ENCODE results near the gene WNT6. TPM values are rescaled to one million over a fixed set of nuclear protein-coding genes. Genes with fewer than 3 reads are reported as not detected.

Gene WNT6
- total and polyA plus RNA-seq, 4 experiments from 2014 or later = 0.26 TPM; not detected in 3

DNA sequence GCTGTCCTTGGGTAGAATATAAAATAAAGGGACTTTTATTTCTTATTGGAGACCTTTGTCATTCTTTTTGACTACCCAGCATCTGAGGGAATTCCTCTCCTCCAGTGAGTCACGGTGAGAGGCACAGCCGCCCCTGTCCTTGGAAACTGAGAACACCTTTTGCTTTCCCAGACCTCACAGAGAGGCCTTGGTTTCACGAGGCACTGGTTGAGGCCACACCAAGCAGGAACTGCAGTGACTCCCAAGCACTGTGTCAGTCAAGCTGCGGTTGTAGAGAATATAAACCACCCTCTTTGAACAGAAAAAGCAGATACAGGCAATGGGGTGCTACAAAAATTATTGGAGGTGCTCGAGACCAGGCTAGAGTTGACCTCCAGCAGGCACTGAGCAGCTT, 44.4 kb upstream of the WNT6 start:
- H3K9me3 Mint-ChIP-seq = no peaks in the 10 kb centered on the region
- H3K4me1 Mint-ChIP-seq = no peaks in the 10 kb centered on the region
- H3K36me3 Mint-ChIP-seq = no peaks in the 10 kb centered on the region
- ChIA-PET CTCF (ENCODE audit: partially characterized antibody) (no interaction called here), POLR2A (ENCODE audit: partially characterized antibody) (no interaction called here)
- Histone ChIP-seq H3K4me3 (ENCODE audit: low read length in 2 of 2) (no peak overlapping the region), H3K36me3 (ENCODE audit: insufficient read depth, low read length) (no peaks in the 10 kb centered on the region), H3K4me1 (ENCODE audit: insufficient read depth, low read length) (no peaks in the 10 kb centered on the region), H3K9me3 (ENCODE audit: control insufficient read depth in 1 of 2, low read length in 2 of 2) (no peaks in the 10 kb centered on the region), H3K27ac (ENCODE audit: low read depth, low read length) (no peak overlapping the region), H3K27me3 (ENCODE audit: insufficient read depth, low read length) (no peaks in the 10 kb centered on the region)
- H3K27ac Mint-ChIP-seq = no peak overlapping the region
- intact Hi-C loops (cut with micrococcal nuclease) = no loop called here
- no peak for DNase-seq
- H3K4me3 Mint-ChIP-seq = no peak overlapping the region
- H3K27me3 Mint-ChIP-seq = peaks cover 9 to 12% of the 10 kb centered on the region in 2 donors

GRCh38 chr2:218815649-218816048, 44.0 kb upstream of the WNT6 start:
- Mint-ChIP-seq H3K36me3 (no peaks in the 10 kb centered on the region), H3K4me3 (no peak overlapping the region), H3K27ac (no peak overlapping the region), H3K27me3 (peaks cover 11 to 14% of the 10 kb centered on the region in 2 donors), H3K4me1 (no peaks in the 10 kb centered on the region), H3K9me3 (no peaks in the 10 kb centered on the region)
- Histone ChIP-seq H3K27ac (ENCODE audit: low read depth, low read length) (no peak overlapping the region), H3K4me1 (ENCODE audit: insufficient read depth, low read length) (no peaks in the 10 kb centered on the region), H3K9me3 (ENCODE audit: control insufficient read depth in 1 of 2, low read length in 2 of 2) (no peaks in the 10 kb centered on the region), H3K27me3 (ENCODE audit: insufficient read depth, low read length) (no peaks in the 10 kb centered on the region), H3K36me3 (ENCODE audit: insufficient read depth, low read length) (no peaks in the 10 kb centered on the region), H3K4me3 (ENCODE audit: low read length in 2 of 2) (no peak overlapping the region)
- no peak for DNase-seq
- intact Hi-C loops (cut with micrococcal nuclease) = no loop called here
- POLR2A ChIA-PET (ENCODE audit: partially characterized antibody) = no interaction called here
- CTCF ChIA-PET (ENCODE audit: partially characterized antibody) = no interaction called here

GRCh38 chr2:218816561-218817011, 43.0 kb upstream of the WNT6 start:
- H3K4me1 ChIP-seq (ENCODE audit: insufficient read depth, low read length) = no peaks in the 10 kb centered on the region
- ChIA-PET CTCF (ENCODE audit: partially characterized antibody) (no interaction called here), POLR2A (ENCODE audit: partially characterized antibody) (no interaction called here)
- intact Hi-C loops (cut with micrococcal nuclease) = no loop called here
- H3K36me3 ChIP-seq (ENCODE audit: insufficient read depth, low read length) = no peaks in the 10 kb centered on the region
- Mint-ChIP-seq H3K4me3 (peak overlapping the region in 1 of 8 donors; percentile 24), H3K9me3 (no peaks in the 10 kb centered on the region), H3K36me3 (no peaks in the 10 kb centered on the region), H3K27ac (no peak overlapping the region), H3K4me1 (no peaks in the 10 kb centered on the region), H3K27me3 (peaks cover 13 to 14% of the 10 kb centered on the region in 2 donors)
- no peaks in the 10 kb centered on the region for H3K9me3 ChIP-seq (ENCODE audit: control insufficient read depth in 1 of 2, low read length in 2 of 2)
- H3K27ac ChIP-seq (ENCODE audit: low read depth, low read length) = no peak overlapping the region
- no peak for DNase-seq
- H3K27me3 ChIP-seq (ENCODE audit: insufficient read depth, low read length) = no peaks in the 10 kb centered on the region
- no peak overlapping the region for H3K4me3 ChIP-seq (ENCODE audit: low read length in 2 of 2)

DNA sequence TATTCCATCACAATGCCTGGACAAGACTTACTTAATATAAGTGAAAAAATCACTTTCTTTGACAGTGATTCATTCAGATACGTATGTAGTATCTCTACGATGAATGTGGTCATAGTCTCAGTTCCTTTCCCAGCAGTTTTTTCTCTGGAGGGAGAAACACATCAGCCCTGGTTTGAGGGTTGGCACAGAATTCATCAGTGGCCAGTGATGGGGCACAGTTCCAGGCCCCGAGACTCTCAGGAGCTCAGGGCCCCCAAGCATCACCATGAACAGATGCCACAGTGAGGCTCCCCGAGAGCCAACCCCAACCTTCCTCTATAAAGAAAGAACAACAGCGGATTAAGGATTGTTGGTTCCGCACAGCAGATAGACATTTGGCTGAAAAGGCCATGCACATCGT, 40.5 kb upstream of the WNT6 start:
- Mint-ChIP-seq H3K36me3 (no peaks in the 10 kb centered on the region), H3K4me1 (no peaks in the 10 kb centered on the region), H3K27ac (no peak overlapping the region), H3K27me3 (peaks cover 10 to 12% of the 10 kb centered on the region in 2 donors), H3K9me3 (no peaks in the 10 kb centered on the region), H3K4me3 (no peak overlapping the region)
- no peaks in the 10 kb centered on the region for H3K36me3 ChIP-seq (ENCODE audit: insufficient read depth, low read length)
- H3K9me3 ChIP-seq (ENCODE audit: control insufficient read depth in 1 of 2, low read length in 2 of 2) = no peaks in the 10 kb centered on the region
- no peaks in the 10 kb centered on the region for H3K4me1 ChIP-seq (ENCODE audit: insufficient read depth, low read length)
- H3K27me3 ChIP-seq (ENCODE audit: insufficient read depth, low read length) = no peaks in the 10 kb centered on the region
- no peak for DNase-seq
- ChIA-PET POLR2A (ENCODE audit: partially characterized antibody) (no interaction called here), CTCF (ENCODE audit: partially characterized antibody) (no interaction called here)
- H3K27ac ChIP-seq (ENCODE audit: low read depth, low read length) = no peak overlapping the region
- H3K4me3 ChIP-seq (ENCODE audit: low read length in 2 of 2) = no peak overlapping the region
- intact Hi-C loops (cut with micrococcal nuclease) = no loop called here

GRCh38 chr2:218820746-218821369, 38.7 kb upstream of the WNT6 start:
- peaks cover 10 to 12% of the 10 kb centered on the region in 2 donors for H3K27me3 Mint-ChIP-seq
- no peaks in the 10 kb centered on the region for H3K4me1 Mint-ChIP-seq
- H3K4me3 ChIP-seq (ENCODE audit: low read length in 2 of 2) = no peak overlapping the region
- ChIA-PET POLR2A (ENCODE audit: partially characterized antibody) (no interaction called here), CTCF (ENCODE audit: partially characterized antibody) (no interaction called here)
- H3K27ac ChIP-seq (ENCODE audit: low read depth, low read length) = no peak overlapping the region
- H3K4me1 ChIP-seq (ENCODE audit: insufficient read depth, low read length) = no peaks in the 10 kb centered on the region
- intact Hi-C loops (cut with micrococcal nuclease) = no loop called here
- H3K9me3 Mint-ChIP-seq = no peaks in the 10 kb centered on the region
- H3K36me3 ChIP-seq (ENCODE audit: insufficient read depth, low read length) = no peaks in the 10 kb centered on the region
- no peak overlapping the region for H3K27ac Mint-ChIP-seq
- no peaks in the 10 kb centered on the region for H3K9me3 ChIP-seq (ENCODE audit: control insufficient read depth in 1 of 2, low read length in 2 of 2)
- H3K36me3 Mint-ChIP-seq = no peaks in the 10 kb centered on the region
- no peak overlapping the region for H3K4me3 Mint-ChIP-seq
- no peak for DNase-seq
- H3K27me3 ChIP-seq (ENCODE audit: insufficient read depth, low read length) = no peaks in the 10 kb centered on the region

- Histone ChIP-seq H3K36me3 (ENCODE audit: insufficient read depth, low read length) (no peaks in the 10 kb centered on the region), H3K27me3 (ENCODE audit: insufficient read depth, low read length) (no peaks in the 10 kb centered on the region), H3K4me3 (ENCODE audit: low read length in 2 of 2) (no peak overlapping the region), H3K4me1 (ENCODE audit: insufficient read depth, low read length) (no peaks in the 10 kb centered on the region), H3K9me3 (ENCODE audit: control insufficient read depth in 1 of 2, low read length in 2 of 2) (no peaks in the 10 kb centered on the region), H3K27ac (ENCODE audit: low read depth, low read length) (no peak overlapping the region)
- no peaks in the 10 kb centered on the region for H3K4me1 Mint-ChIP-seq
- intact Hi-C loops (cut with micrococcal nuclease) = no loop called here
- ChIA-PET CTCF (ENCODE audit: partially characterized antibody) (interaction anchor here (1.0 kb wide), 1 partner anchor 31 kb away, joined by 3 read pairs; no protein-coding TSS in a partner anchor), POLR2A (ENCODE audit: partially characterized antibody) (no interaction called here)
- no peaks in the 10 kb centered on the region for H3K9me3 Mint-ChIP-seq
- no peak overlapping the region for H3K4me3 Mint-ChIP-seq
- H3K27me3 Mint-ChIP-seq = peaks cover 10 to 12% of the 10 kb centered on the region in 2 donors
- H3K27ac Mint-ChIP-seq = peak overlapping the region in 1 of 7 donors; percentile 77
- no peak for DNase-seq
- no peaks in the 10 kb centered on the region for H3K36me3 Mint-ChIP-seq
Measured at GRCh38 chr2:218821605-218822211, 37.9 kb upstream of the WNT6 start.

DNA sequence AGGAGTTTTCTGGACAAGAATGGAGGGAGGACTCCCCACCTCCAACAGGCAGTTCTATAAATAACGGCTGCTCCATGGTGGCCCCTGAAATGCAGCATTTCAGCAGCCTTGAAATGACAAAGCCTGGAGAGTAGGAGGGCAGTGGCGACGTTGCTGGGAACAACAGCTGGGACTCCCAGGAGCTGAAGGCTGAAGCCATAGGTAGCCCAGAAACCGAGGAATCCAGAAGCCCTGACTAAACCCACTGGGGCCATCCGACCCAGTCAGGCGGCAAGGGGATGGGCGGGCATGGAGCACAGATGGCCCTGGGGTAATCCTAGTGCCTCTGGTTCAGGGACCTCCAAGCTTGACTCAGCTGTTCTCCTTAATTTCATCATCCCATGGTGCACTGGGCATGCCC, 37.0 kb upstream of the WNT6 start:
- Mint-ChIP-seq H3K9me3 (no peaks in the 10 kb centered on the region), H3K27me3 (peaks cover 14% of the 10 kb centered on the region in 2 donors), H3K4me1 (no peaks in the 10 kb centered on the region), H3K4me3 (no peak overlapping the region), H3K36me3 (no peaks in the 10 kb centered on the region), H3K27ac (no peak overlapping the region)
- DNase-seq = no peak
- Histone ChIP-seq H3K36me3 (ENCODE audit: insufficient read depth, low read length) (no peaks in the 10 kb centered on the region), H3K27me3 (ENCODE audit: insufficient read depth, low read length) (no peaks in the 10 kb centered on the region), H3K4me1 (ENCODE audit: insufficient read depth, low read length) (no peaks in the 10 kb centered on the region), H3K4me3 (ENCODE audit: low read length in 2 of 2) (no peak overlapping the region), H3K9me3 (ENCODE audit: control insufficient read depth in 1 of 2, low read length in 2 of 2) (no peaks in the 10 kb centered on the region), H3K27ac (ENCODE audit: low read depth, low read length) (no peak overlapping the region)
- intact Hi-C loops (cut with micrococcal nuclease) = no loop called here
- POLR2A ChIA-PET (ENCODE audit: partially characterized antibody) = no interaction called here
- CTCF ChIA-PET (ENCODE audit: partially characterized antibody) = interaction anchor here (0.6 kb wide), 1 partner anchor 176 kb away, joined by 3 read pairs; no protein-coding TSS in a partner anchor

Measured in CD4-positive, alpha-beta memory T cell (primary cell).